BJ (cell line): Measurements from ENCODE around the gene GRIP2. TPM values are rescaled to one million over a fixed set of nuclear protein-coding genes. Genes with fewer than 3 reads are reported as not detected.

ENCODE experiments used
- CTCF ChIA-PET: fragments of 350-600 bp; formaldehyde crosslinking; extraction: SDS; loops from one replicate; lab custom pipeline; 2021; ENCODE audit warnings: antibody characterized with exemption, inconsistent platforms; lab: Yijun Ruan, JAX
- POLR2A ChIA-PET: fragments of 300-600 bp; sonication (Branson Sonifier 250); formaldehyde crosslinking; extraction: SDS; loops from one replicate; lab custom pipeline; 2021; ENCODE audit warnings: antibody characterized with exemption; lab: Charles Lee
- DNase-seq: peaks from one replicate; pipeline ENCODE4 v3.0.0-alpha.2; 2011; ENCODE audit warnings: low read depth
- H3K27me3 ChIP-seq: 2 replicates; pipeline ENCODE4 v1.6.0; 2011; ENCODE audit warnings: low read length; ENCODE audit not compliant: control insufficient read depth, insufficient read depth
- H3K36me3 ChIP-seq: 2 replicates; pipeline ENCODE4 v1.5.1; 2011; ENCODE audit warnings: low read length; ENCODE audit not compliant: control insufficient read depth, insufficient read depth
- H3K4me3 ChIP-seq: 2 replicates; pipeline ENCODE4 v1.5.1; 2011; ENCODE audit warnings: low read depth, mild to moderate bottlenecking, control low read depth, low read length
- polyA minus RNA-seq: library from RNA; depleted of rRNA, polyadenylated mRNA; stranded (reverse); fragments of >200 nt; gene quantifications from 2 replicates; pipeline ENCODE4 v1.2.3, GENCODE V29; 2011; rRNA and poly(A)+ RNA removed
- polyA plus RNA-seq: library from polyadenylated mRNA; depleted of rRNA; stranded (reverse); fragments of >200 nt; gene quantifications from 2 replicates; pipeline ENCODE4 v1.2.3, GENCODE V29; 2011; rRNA removed
- TF ChIP-seq, protein P1 (sequence below): IDR thresholded peaks from 2 replicates; pipeline ENCODE4 v1.5.1; 2011; ENCODE audit warnings: low read depth, mild to moderate bottlenecking, control low read depth, inconsistent platforms, low read length, moderate library complexity; ENCODE audit not compliant: insufficient read depth

Gene GRIP2
- polyA plus RNA-seq (0.18 and 0.45 TPM in 2 replicates), polyA minus RNA-seq (0.51 and 1.0 TPM in 2 replicates)

DNA sequence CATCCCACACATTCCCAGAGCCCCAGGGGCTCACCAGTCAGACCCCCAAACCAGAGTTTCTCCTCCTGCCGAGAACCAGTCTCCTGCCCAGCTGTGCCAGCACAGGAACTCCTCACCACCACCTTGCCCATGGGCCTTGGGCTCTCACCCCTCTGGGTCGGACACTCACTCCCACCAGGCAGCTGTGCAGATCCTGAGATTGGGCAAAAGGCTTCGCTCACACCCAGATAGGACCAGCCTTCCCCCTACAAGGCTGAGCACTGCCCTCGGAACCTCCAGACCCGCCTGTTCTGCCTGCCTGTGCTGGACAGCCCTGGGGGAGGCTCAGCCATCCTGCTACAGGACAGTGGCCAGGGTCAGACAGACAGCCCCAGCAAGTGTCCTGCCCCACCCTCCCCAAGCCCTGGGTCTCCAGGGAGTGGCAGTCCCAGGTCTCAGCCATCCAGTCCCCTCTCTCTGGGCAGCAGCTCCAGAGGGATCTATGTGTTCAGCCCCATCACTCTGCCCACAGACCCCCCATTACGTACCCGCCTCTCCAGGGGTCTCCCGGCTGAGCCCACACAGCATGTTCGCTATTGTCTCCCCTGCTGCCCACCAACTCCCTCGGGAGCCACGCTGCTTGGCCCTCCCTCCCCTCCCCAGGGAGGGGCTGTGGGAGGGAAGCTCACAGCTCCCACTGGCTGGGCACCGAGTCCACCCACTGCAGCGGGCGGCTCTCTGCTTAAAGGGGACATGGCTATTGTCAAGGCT, at the start of gene GRIP2:
TSS of gene GRIP2 (minus strand) at position 601 of the 750 bp plus-strand sequence. CDS start at position 567, 34 bp downstream.
- CTCF ChIA-PET = interaction anchor here (0.6 to 3.1 kb wide), 4 partner anchors 9 to 337 kb away, joined by 3 to 19 read pairs (median 4); no protein-coding TSS in a partner anchor
- no peak within 1 kb of the TSS for H3K4me3 ChIP-seq
- TF ChIP-seq, protein P1, sequence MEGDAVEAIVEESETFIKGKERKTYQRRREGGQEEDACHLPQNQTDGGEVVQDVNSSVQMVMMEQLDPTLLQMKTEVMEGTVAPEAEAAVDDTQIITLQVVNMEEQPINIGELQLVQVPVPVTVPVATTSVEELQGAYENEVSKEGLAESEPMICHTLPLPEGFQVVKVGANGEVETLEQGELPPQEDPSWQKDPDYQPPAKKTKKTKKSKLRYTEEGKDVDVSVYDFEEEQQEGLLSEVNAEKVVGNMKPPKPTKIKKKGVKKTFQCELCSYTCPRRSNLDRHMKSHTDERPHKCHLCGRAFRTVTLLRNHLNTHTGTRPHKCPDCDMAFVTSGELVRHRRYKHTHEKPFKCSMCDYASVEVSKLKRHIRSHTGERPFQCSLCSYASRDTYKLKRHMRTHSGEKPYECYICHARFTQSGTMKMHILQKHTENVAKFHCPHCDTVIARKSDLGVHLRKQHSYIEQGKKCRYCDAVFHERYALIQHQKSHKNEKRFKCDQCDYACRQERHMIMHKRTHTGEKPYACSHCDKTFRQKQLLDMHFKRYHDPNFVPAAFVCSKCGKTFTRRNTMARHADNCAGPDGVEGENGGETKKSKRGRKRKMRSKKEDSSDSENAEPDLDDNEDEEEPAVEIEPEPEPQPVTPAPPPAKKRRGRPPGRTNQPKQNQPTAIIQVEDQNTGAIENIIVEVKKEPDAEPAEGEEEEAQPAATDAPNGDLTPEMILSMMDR = no peak
- H3K27me3 ChIP-seq = peaks cover 3% of the 10 kb centered on the region
- POLR2A ChIA-PET = interaction anchor here (0.5 kb wide), 1 partner anchor 115 kb away, joined by 3 read pairs; no protein-coding TSS in a partner anchor
- H3K36me3 ChIP-seq = no peaks in the 10 kb centered on the region
- no peak for DNase-seq

DNA sequence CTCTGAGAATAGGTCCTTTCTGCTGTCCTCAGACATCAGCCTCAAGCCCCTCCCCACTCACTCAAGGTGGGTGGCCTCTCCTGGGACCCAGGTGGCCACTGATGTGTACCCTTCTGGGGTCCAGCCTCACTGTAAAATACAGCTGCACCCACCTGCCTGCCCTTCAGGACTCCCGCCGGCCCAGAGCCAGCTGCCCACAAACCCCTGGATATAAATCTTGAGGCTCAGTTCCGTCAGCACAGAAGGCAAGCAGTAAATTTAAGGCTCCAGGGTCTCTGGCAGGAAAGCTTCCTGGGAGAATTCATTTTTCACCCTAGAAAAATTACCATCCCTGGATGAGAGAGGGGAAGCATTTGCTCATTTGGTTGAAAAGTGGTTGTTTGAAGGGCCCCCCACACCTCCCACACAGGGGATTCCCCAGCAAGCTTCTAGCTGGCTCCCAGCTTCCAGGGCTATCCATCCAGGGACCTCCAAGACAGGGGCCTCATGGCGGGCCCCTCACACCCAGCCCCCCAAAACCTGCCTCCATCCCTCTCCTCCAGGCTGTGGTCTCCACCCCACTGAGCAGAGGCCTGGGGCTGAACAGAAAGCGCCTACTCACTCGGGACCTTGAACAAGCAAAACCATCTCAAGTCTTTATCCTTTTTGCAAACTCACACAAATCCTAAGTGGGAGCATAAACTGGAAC, 48.4 kb upstream of the GRIP2 start:
- peaks cover 2% of the 10 kb centered on the region; the same call in 1 of the 2 replicates for H3K27me3 ChIP-seq
- POLR2A ChIA-PET = no interaction called here
- no peaks in the 10 kb centered on the region for H3K36me3 ChIP-seq
- H3K4me3 ChIP-seq = no peak overlapping the region
- TF ChIP-seq, protein P1 = no peak
- CTCF ChIA-PET = interaction anchor here (1.5 kb wide), 1 partner anchor 79 kb away, joined by 6 read pairs; no protein-coding TSS in a partner anchor
- no peak for DNase-seq

DNA sequence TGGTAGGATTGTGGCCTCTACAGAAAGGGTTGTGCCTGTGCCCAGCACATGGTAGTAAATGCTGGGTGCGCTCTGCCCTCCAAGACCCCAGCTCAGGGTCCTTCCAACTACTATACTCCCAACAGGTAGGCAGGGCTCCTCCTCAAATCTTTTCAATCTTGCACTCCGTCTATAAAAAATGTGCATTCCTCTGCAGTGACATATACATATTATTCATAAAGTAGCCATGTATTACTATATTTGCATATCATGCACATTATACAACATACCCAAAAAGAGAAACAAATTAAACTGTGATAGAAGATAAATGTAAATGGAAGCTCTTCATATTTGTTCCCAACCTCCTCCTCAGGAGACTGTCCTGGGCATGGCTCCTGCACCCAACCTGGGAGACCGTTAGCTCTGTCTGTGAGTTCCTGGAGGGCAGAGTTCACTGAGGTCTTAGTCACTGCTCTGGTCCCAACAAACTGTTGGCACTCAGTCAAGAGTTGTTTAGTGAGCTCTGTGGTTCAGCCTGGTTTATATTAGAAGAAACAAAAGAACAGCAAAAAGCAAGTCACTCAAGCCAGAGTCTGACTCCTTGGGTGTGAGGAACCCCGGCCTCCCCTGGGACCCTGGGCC, 47.7 kb upstream of the GRIP2 start:
- TF ChIP-seq, protein P1 = no peak
- DNase-seq = no peak
- Histone ChIP-seq H3K4me3 (no peak overlapping the region), H3K36me3 (no peaks in the 10 kb centered on the region), H3K27me3 (peaks cover 2% of the 10 kb centered on the region; the same call in 1 of the 2 replicates)
- CTCF ChIA-PET = interaction anchor here (1.5 kb wide), 1 partner anchor 78 kb away, joined by 6 read pairs; no protein-coding TSS in a partner anchor
- POLR2A ChIA-PET = no interaction called here

DNA sequence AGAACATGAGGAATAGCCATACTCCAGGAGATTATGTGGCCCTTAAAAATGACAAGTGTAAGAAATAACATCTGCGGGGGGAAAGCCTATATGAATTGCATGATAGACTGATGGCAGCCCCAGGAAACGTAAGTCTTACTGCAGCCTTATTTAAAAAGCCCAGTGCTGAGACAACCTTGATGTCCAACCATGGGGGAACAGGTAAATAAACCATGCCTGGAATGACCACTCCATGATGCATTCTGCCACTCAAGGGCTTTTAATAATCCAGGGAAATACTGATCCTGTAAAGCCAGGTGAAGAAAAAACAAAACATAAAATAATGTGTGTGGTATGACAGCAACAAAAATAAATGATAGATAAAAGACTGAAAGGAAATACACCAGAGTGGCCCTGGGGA, 46.5 kb upstream of the GRIP2 start:
- no peaks in the 10 kb centered on the region for H3K36me3 ChIP-seq
- H3K4me3 ChIP-seq = no peak overlapping the region
- DNase-seq = no peak
- TF ChIP-seq, protein P1 = no peak
- ChIA-PET CTCF (no interaction called here), POLR2A (no interaction called here)
- H3K27me3 ChIP-seq = peaks cover 2% of the 10 kb centered on the region; the same call in 1 of the 2 replicates
